NCI-H526 treated with DMSO at 0.1 percent for 48 hours (cell line): Measurements from ENCODE around the gene MAFF.
"Not testable (repeated sequence)": the region's sequence is repeated elsewhere in the genome, so short reads cannot be mapped to it uniquely, and the experiment has no call there.

ENCODE experiments used
- DNase-seq: peaks from one replicate; lab custom pipeline; 2025; lab: John Stamatoyannopoulos, UW

MAFF gene

DNA sequence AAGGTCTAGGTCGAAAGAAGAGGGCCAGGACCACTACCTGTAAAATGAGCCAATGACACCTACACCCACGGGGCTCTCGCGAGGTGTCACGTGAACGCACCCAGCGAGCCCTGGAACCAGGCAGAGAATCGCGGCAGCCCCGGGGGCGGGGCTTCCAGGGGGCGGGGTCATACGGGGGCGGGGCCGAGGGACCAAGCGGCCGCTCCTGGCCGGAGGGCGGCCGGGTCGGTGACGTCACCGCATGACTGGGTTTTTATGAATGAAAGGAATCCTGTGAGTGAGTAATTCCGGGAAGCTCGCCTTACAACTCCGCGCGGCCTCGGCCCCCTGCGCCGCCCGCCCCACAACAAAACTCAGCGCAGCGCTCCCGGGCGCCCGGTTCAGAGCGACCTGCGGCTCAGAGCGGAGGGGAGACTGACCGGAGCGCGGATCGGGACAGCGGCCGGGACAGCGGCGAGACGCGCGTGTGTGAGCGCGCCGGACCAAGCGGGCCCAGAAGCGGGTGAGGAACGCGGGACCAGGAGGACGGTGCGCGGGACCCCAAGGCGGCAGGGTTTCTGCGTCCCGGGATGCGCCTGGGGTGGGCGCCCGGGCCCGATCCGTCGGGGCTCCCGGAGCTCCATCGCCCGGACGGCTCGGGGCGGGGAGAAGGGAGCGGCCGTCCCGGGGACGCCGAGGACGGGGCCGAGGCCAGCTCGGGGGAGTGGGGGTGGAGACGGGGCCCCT lies at the start of gene MAFF:
Gene MAFF, plus strand, starts transcription at position 284 of the 726 bp plus-strand sequence. CDS start 11,860 bp downstream, outside the sequence.
- peak; percentile 51 for DNase-seq

DNA sequence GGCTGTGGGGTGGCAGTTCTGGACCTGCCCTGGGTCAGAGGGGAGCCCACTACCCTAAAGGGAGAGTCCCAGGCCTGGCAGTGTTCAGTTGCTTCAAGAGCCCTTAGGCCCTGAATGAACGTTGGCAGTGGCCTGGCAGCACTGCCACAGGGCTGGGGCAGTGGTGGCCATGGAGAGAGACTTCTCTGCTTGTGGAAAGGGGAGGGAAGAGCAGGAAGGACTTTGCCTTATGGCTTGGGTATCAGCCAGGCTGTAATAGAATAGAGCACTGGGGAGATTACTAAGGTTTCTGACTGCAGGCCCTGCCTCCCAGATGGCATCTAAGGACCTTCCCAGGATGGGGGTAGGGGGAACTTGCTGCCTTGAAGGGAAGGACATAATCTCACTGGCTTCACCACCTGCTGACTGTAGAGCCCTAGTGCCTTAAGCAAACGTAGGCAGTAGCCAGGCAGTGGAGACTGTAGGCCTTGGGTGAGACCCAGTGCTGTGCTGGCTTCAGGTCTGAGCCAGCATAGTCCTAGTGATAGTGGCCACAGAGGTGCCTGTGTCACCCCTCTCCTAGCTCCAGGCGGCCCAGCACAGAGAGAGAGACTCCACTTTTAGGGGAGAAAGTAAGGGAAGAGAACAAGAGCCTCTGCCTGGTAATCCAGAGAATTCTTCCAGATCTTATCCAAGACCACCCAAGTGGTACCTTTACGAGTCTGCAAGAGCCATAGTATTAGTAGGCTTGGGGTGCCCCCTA lies 47.8 kb upstream of the MAFF start:
- DNase-seq: no peak

DNA sequence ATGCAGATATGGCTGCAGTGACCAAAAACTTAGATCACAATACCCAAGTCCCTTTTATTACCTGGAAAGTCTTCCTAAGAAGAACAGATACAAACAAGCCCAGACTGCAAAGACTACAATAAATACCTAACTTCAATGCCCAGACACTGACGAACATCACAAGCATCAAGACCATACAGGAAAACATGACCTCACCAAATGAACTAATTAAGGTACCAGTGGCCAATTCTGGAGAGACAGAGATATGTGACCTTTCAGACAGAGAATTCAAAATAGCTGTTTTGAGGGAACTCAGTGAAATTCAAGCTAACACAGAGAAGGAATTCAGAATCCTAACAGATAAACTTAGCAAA lies 47.3 kb upstream of the MAFF start:
- not testable (repeated sequence) for DNase-seq

DNA sequence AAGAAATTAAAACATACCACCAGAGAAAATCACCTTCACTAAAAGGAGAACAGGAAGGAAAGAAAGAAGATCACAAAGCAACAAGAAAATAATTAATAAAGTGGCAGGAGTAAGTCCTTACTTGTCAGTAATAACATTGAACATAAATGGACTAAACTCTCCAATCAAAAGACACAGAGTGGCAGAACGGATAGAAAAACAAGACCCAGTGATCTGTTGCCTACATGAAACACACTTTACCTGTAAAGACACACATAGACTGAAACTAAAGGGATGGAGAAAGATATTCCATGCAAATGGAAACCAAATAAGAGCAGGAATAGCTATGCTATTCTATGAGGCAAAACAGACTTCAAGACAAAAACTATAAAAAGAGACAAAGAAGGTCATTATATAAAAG lies 46.1 kb upstream of the MAFF start:
- no peak for DNase-seq

DNA sequence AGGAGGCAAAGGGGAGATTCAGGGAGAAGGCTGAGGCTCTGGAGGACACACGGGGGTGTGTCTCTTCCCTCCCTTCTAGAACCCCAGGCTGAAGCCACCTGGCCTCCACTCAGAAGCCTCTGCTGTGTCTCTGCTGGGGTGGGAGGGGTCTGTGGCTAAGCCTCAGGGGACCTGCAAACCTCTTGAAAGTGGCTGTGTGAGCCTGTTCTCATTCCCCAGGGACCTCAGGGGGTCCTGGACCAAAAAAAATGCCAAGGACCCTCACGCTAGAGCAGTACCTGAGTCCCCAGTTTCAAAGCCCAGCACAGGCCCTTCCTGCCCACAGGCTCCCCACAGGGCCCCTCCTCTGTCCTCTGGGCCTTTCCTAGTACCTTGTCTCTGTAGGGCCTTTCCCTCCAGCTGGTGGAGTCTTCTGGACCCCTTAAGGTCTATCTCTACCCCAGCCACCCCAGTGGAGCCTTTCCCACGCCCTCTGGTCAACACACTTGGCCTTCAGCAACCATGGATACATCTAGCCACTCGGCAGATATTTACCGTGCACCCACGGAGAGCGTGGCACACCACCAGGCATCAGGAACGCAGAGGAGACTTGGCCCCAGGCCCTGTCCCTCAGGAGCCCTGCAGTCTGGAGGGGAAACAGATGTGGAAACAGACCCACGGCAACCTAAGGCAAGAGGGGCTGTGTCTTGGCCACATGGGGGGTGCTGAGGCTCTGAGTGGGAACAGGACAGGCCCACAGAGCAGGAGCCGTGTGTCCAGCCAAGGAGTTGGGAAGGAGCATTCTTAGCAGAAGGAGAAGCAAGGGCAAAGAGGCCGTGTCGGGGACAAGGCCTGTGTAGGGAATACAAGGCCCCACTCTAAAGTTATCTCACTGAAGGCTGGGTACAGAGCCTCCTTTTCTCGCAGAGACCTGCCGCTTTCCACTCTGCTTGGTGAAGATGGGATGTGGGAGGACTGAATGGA lies 38.6 kb upstream of the MAFF start:
- no peak for DNase-seq

DNA sequence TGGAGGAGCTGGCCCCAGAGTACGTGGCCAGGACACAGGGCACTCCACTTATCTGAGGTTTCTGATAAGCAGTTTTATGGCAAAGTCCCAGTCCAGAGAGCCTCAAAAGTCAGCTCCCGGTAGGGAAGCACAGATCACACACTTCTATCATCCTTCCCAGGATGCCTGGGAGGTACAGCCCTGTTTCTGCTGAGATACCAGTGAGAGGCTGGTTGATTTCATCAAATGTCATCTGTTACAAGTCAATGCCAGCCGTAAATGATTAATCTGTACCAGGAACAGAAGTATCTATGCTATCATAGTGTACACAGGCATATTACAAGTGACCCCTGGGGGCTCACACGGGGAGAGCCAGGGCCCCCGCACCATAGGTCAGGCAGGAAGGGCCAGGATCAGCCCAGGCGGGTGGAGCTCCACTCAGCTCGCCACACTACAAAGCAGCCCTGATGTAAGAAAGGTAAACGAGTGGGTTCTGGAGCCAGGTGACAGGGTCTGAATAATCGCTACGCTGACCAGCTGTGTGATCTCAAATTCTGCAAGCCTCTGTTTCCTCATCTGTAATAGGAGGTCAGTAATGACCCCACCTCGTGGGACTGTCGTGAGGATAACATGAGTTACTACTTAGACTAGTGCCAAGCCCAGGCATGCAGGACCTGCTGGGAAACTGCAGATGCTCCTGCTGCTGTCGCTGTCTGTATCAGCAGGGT lies 37.8 kb upstream of the MAFF start:
- DNase-seq: no peak

DNA sequence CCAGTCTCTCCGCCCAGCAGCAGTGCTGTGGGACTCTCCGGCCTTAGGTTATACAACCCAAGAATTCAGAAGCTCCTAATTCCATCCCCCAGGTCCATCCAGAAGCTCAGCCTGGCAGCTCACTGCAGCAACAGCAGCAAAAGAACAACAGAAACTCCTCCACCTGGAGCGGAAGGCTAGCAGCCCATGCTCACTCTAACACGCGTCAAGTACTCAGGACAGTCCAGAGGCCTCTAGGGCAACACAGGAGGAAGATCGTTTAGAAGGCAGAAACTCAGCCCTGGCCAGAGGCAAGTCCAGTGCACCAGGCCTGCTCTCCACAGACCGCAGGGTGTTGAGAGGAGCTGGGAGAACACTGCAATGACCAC lies 37.3 kb upstream of the MAFF start:
- DNase-seq: no peak

DNA sequence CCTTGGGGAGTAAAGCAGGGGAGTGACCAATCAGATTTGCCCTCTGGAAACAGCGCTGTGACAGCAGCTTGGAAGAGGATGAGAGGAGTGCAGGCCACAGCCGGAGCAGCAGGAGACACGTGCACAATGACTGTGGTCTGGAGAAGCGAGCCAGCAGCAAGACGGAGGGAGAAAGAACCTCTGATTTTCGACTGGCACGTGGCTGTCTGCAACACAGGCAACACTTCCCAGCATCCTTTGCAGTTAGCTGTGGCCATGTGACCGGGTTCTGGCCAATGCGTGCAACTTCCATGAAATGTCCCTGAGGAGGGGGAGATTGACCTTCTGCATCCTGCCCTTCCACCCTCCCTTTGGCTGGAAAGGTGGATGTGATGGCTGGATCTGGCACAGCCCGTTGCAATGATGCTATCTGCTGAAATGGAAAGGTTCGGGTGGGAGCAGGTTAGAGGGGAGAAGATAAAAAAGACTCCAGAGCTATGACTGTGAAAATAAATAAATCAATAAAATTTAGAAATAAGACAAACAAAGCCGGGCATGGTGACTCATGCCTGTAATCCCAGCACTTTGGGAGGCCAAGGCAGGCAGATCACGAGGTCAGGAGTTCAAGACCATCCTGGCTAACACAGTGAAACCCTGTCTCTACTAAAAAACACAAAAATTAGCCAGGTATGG lies 35.7 kb upstream of the MAFF start:
- no peak for DNase-seq

DNA sequence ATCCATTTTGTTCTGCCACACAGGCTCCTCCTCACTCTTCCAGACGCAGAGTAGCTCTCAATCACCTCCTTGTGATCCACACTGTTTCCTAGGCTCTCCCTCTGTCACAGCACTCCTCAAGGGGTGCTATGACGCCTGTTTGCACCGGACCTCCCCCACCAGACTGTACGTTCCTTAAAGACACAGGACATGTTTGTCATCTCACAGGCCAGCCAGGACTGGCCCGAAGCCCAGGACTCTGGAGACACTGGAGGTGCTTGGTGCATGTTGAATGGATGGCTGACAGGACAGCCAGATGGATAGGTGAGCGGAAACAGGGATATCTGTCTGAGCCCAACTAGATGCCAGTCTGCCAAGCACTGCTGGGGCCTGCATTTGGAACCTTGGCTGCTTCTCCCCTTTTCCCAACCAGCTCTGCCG lies 33.8 kb upstream of the MAFF start:
- DNase-seq: no peak

DNA sequence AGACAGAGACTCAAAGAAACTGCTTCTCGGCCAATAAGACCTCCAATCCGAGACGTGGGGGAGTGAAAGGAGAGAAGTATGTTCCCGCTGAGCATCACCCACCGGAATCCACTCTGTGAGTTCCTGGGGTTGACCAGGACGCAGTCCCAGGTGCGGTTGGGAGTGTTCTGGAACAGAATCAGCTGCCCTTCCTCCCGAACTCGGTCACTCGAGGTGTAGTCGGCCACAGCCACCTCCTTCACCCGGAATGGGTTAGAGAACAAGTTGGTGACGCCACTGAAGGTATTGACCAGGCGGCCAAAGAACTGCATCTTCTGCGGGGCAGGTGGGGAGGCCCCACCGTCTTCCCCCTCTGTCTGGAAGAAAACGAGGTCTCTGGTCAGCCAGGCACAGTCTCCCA lies 32.7 kb upstream of the MAFF start:
- DNase-seq: no peak

DNA sequence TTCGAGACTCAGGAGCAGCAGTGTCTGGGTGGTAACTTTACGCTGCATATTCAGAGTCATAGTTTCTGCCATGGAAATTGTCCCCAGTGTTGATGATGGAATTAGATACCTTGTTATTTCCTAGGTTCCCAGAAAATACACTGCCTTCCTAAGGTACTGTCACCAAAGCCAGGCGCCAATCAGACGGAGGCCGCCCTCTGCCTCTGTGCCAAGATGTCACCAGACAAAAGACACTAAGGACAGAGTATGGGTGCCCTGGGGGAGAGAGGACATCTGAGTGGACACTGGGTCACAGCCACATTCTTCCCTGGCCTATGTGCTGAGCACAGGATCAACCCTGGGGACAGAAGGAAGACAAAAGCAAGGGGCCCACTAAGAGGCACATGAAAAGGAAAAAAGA lies 31.3 kb upstream of the MAFF start:
- DNase-seq: no peak

DNA sequence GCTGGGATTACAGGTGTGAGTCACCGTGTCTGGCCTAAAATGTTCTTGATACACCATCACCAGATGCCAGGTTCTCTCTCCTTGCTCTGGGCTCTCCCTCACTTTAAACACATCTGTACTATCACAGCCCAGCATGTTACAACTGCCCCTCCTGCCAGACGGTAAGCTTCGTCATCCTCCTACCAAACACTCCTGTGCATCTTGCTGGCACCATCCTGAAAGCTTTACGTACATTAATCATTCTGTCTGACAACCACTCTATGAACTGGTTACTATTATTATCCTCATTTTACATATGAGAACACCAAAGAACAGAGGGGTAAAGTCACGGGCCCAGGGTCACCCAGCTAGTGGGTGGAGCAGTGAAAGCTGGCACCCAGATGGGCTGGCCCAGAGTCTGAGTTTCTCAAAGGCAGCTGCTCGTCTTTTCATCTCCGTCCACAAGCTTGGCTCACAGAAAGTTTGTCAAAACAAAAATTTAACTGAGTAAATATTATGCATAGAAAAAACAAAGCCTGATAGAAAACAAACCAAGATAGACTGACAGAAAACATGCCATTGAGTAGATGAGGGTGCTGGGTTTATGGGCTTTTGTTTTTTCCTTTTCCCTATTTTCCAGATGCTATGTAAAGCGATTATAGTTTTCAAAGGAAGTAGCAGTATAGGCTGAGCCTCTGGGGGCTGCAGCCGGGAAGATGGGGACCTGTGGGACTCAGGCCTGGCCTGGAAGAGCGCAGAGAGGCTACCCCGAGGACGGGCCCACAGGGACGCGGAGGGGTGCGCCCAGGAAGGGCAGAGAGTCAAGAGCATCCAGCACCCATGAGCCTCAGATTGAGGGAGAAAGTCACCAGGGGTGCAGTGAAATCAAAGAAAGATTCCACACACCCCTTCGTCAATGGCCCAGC lies 29.6 kb upstream of the MAFF start:
- no peak for DNase-seq

DNA sequence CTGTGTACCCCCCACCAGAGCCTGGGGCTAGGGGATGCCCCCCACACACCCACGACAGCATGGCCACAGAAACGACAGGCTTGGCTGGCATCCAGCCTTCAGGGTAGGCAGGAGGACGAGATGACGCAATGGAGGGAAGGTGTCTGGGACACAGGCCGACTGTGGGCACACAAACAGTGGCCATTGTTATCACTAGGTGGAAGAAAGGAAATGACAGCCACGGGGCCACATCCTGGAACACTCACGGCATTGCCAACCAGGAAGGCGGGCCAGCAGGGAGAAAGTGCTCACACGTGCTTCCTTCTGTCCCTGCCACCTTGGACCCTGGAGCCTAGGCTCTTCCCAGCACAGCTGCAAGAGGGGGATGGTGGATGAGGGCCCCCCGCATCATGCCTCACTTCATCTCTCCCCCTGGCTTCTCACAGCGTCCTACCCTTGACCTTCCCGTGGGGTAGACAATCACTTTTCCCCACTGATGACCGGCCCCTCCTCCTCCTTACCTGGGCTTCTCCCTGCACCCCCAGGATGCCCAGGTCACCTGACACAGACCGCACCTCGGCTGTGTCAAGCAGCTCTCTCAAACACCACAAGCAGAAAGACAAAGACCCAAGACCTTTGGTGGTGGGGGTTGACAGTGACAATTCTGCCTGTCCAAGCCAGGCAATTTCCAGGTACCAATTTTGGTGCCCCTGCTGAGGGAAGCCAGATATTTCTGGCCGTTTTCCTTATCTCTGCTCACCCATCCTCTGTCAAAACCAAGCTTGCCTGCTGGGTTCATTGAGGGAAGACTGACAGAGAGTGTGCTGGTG lies 28.8 kb upstream of the MAFF start:
- DNase-seq: no peak

DNA sequence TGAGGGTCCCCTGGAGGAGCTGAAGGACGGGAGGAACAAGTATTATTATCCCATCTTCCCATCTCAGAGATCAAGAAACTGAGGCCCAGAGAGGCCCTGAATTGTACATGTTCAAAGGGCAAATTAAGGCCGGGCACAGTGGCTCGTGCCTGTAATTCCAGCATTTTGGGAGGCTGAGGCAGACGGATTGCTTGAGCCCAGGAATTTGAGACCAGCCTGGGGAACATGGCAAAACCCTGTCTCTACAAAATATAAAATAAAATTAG lies 28.2 kb upstream of the MAFF start:
- no peak for DNase-seq

DNA sequence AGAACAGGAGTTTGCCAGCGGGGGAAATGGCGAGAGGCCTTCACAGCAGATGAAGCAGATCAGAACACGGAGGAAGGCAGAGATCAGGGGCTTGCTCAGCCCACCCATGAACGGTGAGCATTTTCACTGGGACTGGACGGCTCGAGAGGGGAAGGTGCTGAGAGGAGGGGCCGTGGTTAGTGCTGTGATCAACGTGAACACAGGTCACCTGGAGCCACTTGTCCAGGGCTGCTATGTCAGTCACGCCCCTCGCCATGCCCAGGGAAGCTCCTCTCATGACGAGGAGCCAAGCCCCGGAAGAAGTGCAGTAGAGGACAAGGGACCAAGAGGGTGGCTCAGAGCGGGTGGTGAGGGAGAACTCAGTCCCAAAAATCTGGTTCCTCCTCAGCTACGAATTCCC lies 27.2 kb upstream of the MAFF start:
- DNase-seq: no peak

DNA sequence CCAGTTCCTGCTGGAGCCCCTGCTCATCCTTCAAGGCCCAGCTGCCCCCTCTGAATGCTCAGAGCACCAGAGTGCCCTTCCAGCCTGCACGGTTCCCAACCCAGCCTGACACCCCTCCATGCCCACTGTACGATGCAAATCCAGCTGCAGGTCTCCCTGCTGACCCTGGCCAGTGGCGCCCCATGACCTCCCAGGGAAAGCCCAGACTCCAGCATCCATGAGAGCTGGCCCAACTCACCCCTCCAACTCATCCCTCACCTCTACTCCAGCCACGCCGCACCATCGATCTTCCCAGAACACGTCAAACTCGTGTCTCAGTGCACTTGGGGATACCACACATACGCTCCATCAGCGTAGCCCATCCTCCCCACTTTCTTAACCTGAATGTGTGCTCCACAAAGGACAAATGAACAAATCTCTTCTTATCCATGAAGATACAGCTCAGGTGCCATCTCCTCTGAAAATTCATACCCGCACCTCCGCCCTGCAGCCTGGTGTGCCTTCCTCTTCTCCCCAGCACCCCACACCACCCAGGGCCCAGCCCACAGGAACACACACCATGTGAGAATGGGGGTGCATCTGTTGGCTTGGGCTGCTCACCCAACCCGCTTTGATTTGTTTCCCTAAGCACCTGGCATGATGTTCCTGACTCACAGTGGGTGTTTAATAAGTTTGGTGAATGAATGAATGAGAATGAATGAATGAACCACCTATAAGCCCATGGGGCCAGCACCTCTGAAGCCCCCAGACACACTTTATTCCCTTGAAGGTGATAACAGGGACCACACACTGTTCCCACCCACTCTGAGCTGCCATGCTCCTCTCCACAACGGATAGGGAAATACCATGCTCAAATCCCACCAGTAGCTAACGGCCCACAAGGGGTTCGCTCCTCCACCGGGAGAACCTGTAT lies 26.3 kb upstream of the MAFF start:
- DNase-seq: no peak

DNA sequence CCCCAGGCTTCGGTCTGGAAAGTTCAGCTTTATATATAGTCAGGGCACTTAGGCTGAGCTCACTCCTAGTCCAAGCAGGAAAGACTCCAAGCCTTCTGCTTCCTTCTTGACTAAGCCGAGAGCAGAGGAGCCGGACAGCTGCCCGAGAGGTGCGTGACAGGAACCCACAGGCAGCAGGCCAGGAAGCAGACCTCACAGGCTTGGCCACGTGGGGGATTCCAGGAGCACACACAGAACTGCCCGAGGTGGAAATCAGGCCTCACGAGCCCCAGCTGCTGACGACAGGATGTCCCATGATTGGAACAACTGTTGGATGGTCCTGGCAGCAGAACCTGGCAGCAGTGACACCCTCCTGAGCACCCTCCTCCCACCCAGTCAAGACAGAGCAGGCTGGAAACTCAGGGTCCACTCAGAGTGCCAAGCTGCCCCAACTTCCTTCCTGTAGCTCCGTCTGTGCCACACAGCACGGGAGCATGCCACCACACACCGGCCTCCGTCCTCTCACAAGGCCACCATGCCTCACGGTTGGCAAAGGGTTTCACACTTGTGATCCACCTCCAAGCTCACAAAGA lies 25.5 kb upstream of the MAFF start:
- no peak for DNase-seq

DNA sequence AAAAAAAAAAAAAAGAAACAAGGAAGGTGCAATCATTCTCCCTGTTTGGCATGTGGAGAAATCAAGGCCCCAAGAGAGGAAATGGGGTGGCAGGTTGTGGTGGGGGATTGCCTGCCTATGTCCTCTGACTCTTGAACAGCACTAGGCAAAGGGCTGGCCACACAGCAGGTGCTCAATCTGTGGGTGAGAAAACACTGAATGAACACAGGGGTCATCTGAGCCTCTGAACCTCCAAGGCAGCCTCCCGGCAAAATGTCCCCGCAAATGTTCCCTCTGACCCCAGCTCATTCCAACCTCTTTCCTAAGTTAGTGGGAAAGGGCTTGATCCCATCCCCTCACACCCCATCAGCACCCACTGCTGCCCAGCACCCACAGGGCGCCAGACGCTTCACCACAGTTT lies 24.8 kb upstream of the MAFF start:
- no peak for DNase-seq
